Measurements from ENCODE around the gene NDUFA3. TPM values are rescaled to one million over a fixed set of nuclear protein-coding genes. Genes with fewer than 3 reads are reported as not detected.
A peak's percentile ranks its signal among the peaks of the same experiment; 100 is the strongest.
"Not testable (repeated sequence)": the region's sequence is repeated elsewhere in the genome, so short reads cannot be mapped to it uniquely, and the experiment has no call there.

Gene NDUFA3
- total RNA-seq, 2 donors from 2014 or later, result 196 to 229 TPM

- WGBS, 2 experiments (ENCODE audit: insufficient coverage in 1 of 2, insufficient read length in 1 of 2), result 90 to 93% methylated on average over 16 to 17 of the region's 17 CpGs
- H3K4me3 ChIP-seq (ENCODE audit: low read length), result no peak overlapping the region
- no peak for TF ChIP-seq CTCF (conservative IDR thresholded peaks at IDR 0.05)
- no peaks in the 10 kb centered on the region for H3K9me3 ChIP-seq (ENCODE audit: control insufficient read depth, low read length)
- no peaks in the 10 kb centered on the region for H3K36me3 ChIP-seq (ENCODE audit: control insufficient read depth, insufficient read depth, low read length)
- peaks cover 47% of the 10 kb centered on the region for H3K27me3 Mint-ChIP-seq (ENCODE audit: insufficient read depth)
- peaks cover 31% of the 10 kb centered on the region for H3K27me3 ChIP-seq (ENCODE audit: control insufficient read depth, insufficient read depth, low read length, poor library complexity, severe bottlenecking)
- no peaks in the 10 kb centered on the region for H3K36me3 Mint-ChIP-seq (ENCODE audit: low read depth)
- H3K4me3 Mint-ChIP-seq, result no peak overlapping the region
- H3K9ac ChIP-seq (ENCODE audit: extremely low read depth, low read length, poor library complexity, severe bottlenecking), result no peak overlapping the region
- H3K9me3 Mint-ChIP-seq, result peaks cover 17% of the 10 kb centered on the region
- DNase-seq, result no peak
- no peaks in the 10 kb centered on the region for H3K4me1 ChIP-seq (ENCODE audit: control insufficient read depth, insufficient read depth, low read length)
- no peak overlapping the region for H3K27ac ChIP-seq (ENCODE audit: low read depth, low read length)
- no peak overlapping the region for H3K27ac Mint-ChIP-seq
- H3K4me1 Mint-ChIP-seq, result no peaks in the 10 kb centered on the region
Observed at GRCh38 chr19:54094426-54095000, 8.1 kb upstream of the NDUFA3 start.

- Mint-ChIP-seq H3K9me3 (peaks cover 17% of the 10 kb centered on the region), H3K4me3 (peak overlapping the region; percentile 45), H3K27me3 (ENCODE audit: insufficient read depth) (peaks cover 46% of the 10 kb centered on the region), H3K4me1 (no peaks in the 10 kb centered on the region), H3K36me3 (ENCODE audit: low read depth) (no peaks in the 10 kb centered on the region), H3K27ac (no peak overlapping the region)
- no peaks in the 10 kb centered on the region for H3K9me3 ChIP-seq (ENCODE audit: control insufficient read depth, low read length)
- H3K27ac ChIP-seq (ENCODE audit: low read depth, low read length), result no peak overlapping the region
- no peaks in the 10 kb centered on the region for H3K4me1 ChIP-seq (ENCODE audit: control insufficient read depth, insufficient read depth, low read length)
- peaks cover 31% of the 10 kb centered on the region for H3K27me3 ChIP-seq (ENCODE audit: control insufficient read depth, insufficient read depth, low read length, poor library complexity, severe bottlenecking)
- DNase-seq, result no peak
- no peak overlapping the region for H3K9ac ChIP-seq (ENCODE audit: extremely low read depth, low read length, poor library complexity, severe bottlenecking)
- WGBS, 2 experiments (ENCODE audit: insufficient coverage in 1 of 2, insufficient read length in 1 of 2), result 81 to 84% methylated on average over 16 to 22 of the region's 22 CpGs
- no peak for TF ChIP-seq CTCF (conservative IDR thresholded peaks at IDR 0.05)
- H3K36me3 ChIP-seq (ENCODE audit: control insufficient read depth, insufficient read depth, low read length), result no peaks in the 10 kb centered on the region
- H3K4me3 ChIP-seq (ENCODE audit: low read length), result peak overlapping the region; percentile 62
Observed at GRCh38 chr19:54095136-54095858, 7.4 kb upstream of the NDUFA3 start.

GRCh38 chr19:54095859-54096616 lies 6.6 kb upstream of the NDUFA3 start:
- Histone ChIP-seq H3K4me3 (ENCODE audit: low read length) (peak overlapping the region; percentile 62), H3K27me3 (ENCODE audit: control insufficient read depth, insufficient read depth, low read length, poor library complexity, severe bottlenecking) (peaks cover 31% of the 10 kb centered on the region)
- peak overlapping the region; percentile 45 for H3K4me3 Mint-ChIP-seq
- not testable (repeated sequence) for H3K9ac ChIP-seq (ENCODE audit: extremely low read depth, low read length, poor library complexity, severe bottlenecking); H3K4me1 ChIP-seq (ENCODE audit: control insufficient read depth, insufficient read depth, low read length); H3K27ac ChIP-seq (ENCODE audit: low read depth, low read length); H3K27ac Mint-ChIP-seq; H3K36me3 Mint-ChIP-seq (ENCODE audit: low read depth); H3K9me3 ChIP-seq (ENCODE audit: control insufficient read depth, low read length); H3K4me1 Mint-ChIP-seq; H3K36me3 ChIP-seq (ENCODE audit: control insufficient read depth, insufficient read depth, low read length)
- peak; percentile 30 for TF ChIP-seq CTCF (conservative IDR thresholded peaks at IDR 0.05)
- peaks cover 17% of the 10 kb centered on the region for H3K9me3 Mint-ChIP-seq
- peak; percentile 87 for DNase-seq
- WGBS, 2 experiments (ENCODE audit: insufficient coverage in 1 of 2, insufficient read length in 1 of 2), result 3 to 4% methylated on average over 19 to 46 of the region's 46 CpGs
- H3K27me3 Mint-ChIP-seq (ENCODE audit: insufficient read depth), result peaks cover 46% of the 10 kb centered on the region
